Psoas muscle (tissue), 8 donors: ENCODE measurements around the gene TADA3. TPM values are rescaled to one million over a fixed set of nuclear protein-coding genes. Genes with fewer than 3 reads are reported as not detected.

Experiments
- ATAC-seq, 4 donors: fragments of 200-7000 bp; cut with Tn5 transposase; one replicate each; pipeline ENCODE4 v1.9.1; 2020; ENCODE audit warnings: moderate library complexity in 3 of 4, mild to moderate bottlenecking in 2 of 4
- DNase-seq, 2 donors: peaks; one replicate each; pipeline ENCODE4 v3.0.0-alpha.2; 2020
- H3K27ac ChIP-seq: fragments of 200-600 bp; one replicate; pipeline ENCODE4 v1.8.0; 2022
- H3K27me3 ChIP-seq, 3 donors: fragments of 200-600 bp in 1 of 3; one replicate each; pipeline versions ENCODE4 v1.6.1 to v1.8.0; 2013 to 2022; ENCODE audit warnings: low read length in 2 of 3, mild to moderate bottlenecking in 2 of 3, moderate library complexity in 1 of 3; ENCODE audit not compliant: insufficient read depth in 3 of 3
- H3K36me3 ChIP-seq, 2 donors: fragments of 200-600 bp in 1 of 2; one replicate each; pipeline versions ENCODE4 v1.6.1 to v1.8.0; 2013 to 2022; ENCODE audit warnings: low read depth in 1 of 2, mild to moderate bottlenecking in 1 of 2, moderate library complexity in 1 of 2; ENCODE audit not compliant: insufficient read depth in 1 of 2
- H3K4me1 ChIP-seq: fragments of 200-600 bp; one replicate; pipeline ENCODE4 v1.8.0; 2022
- H3K4me3 ChIP-seq: fragments of 200-600 bp; one replicate; pipeline ENCODE4 v1.8.0; 2022; ENCODE audit warnings: mild to moderate bottlenecking
- H3K9me3 ChIP-seq: fragments of 200-600 bp; one replicate; pipeline ENCODE4 v1.8.0; 2022
- CTCF ChIP-seq: fragments of 200-600 bp; IDR thresholded peaks from one replicate; pipeline ENCODE4 v1.8.0; 2022; ENCODE audit warnings: antibody characterized with exemption
- WGBS, 3 donors: extraction: QIAGEN DNeasy Blood & Tissue Kit; methylation state at CpG; one replicate each; pipeline versions ENCODE4 v1.1.6 to v1.1.7; 2013; 5-methylcytosine and 5-hydroxymethylcytosine counted together
- intact Hi-C, 2 donors: fragments of 100-400 bp; cut with DNase I; formaldehyde crosslinking; loops; one replicate each; pipeline versions ENCODE4 v1.11.0 to v1.14.2; 2022
- long read RNA-seq, 2 donors: library from polyadenylated mRNA; unstranded; transcript quantifications; one replicate each; pipeline ENCODE4 v2.0.0, GENCODE V29; 2021
- polyA plus RNA-seq, 3 donors: library from polyadenylated mRNA; stranded (reverse); fragments of 200-250 nt; gene quantifications; one replicate each; pipeline ENCODE4 v1.2.3, GENCODE V29; 2013
- total RNA-seq, 4 donors: library from RNA; stranded (reverse); fragmentation: NEBNext Ultra II Directional in 2 of 4; extraction: Animal tissue kit (Norgen Biotek cat#: 25700) in 2 of 4; gene quantifications; one replicate each; pipeline versions ENCODE4 v1.2.1 to v1.2.4, GENCODE V29; 2021 to 2023
- donor health status: healthy with polysubstance abuse.
- donor health status: DM: no; HTN: no; CAD: no; lungs with moderate emphysema.
- donor health status: Bipolar disorder and iron deficiency.
- donor health status: healthy.
- donor health status: DM: yes; HTN: yes; CAD: no.
- donor health status: DM: no; HTN: no; CAD: no.
- donor health status: DM: no; HTN: no; CAD: no.
- donor health status: DM: yes; HTN: yes; CAD: no.

TADA3 gene
- total RNA-seq: 10 to 100 TPM; 42.6 to 45.2 (median 43.2) TPM
- polyA plus RNA-seq: 10 to 100 TPM; 42.2 to 75.7 (median 68.3) TPM
- long read RNA-seq, donor 1, transcript TADA3-201 (9 exons, 2,355 nt): major isoform, 28 of 44 reads
- long read RNA-seq, donor 1, partial matches to known transcripts: 9 of 44 reads
- long read RNA-seq, donor 1, other reads (novel, unspliced or antisense): 7 of 44 reads
- long read RNA-seq, donor 2, transcript TADA3-201 (9 exons, 2,355 nt): major isoform, 58 of 77 reads
- long read RNA-seq, donor 2, partial matches to known transcripts: 13 of 77 reads
- long read RNA-seq, donor 2, other reads (novel, unspliced or antisense): 6 of 77 reads

GRCh38 chr3:9792405-9793160, at the start of gene TADA3, which contains the start of gene ARPC4:
Gene TADA3, minus strand, starts transcription at chr3:9792473. Its CDS starts 1,007 bp downstream, at chr3:9791466.
Gene ARPC4, plus strand, starts transcription at chr3:9793082. Its CDS starts 40 bp downstream, at chr3:9793122.
- 1% methylated on average over 61 to 65 of the region's 65 CpGs for WGBS, 3 donors
- Histone ChIP-seq H3K9me3 (no peaks in the 10 kb centered on the region), H3K27ac (peak within 1 kb of the TSS; percentile 95), H3K36me3 (peaks cover 5 to 59% of the 10 kb centered on the region in 2 donors), H3K27me3 (no peaks in the 10 kb centered on the region), H3K4me1 (peaks cover 24% of the 10 kb centered on the region), H3K4me3 (peak within 1 kb of the TSS; percentile 87)
- DNase-seq: peak; percentile 94 to 96
- intact Hi-C loops: no loop called here
- TF ChIP-seq CTCF: no peak
- peak; percentile 93 to 94 (median 94) for ATAC-seq

- Histone ChIP-seq H3K36me3 (peaks cover 0 to 59% of the 10 kb centered on the region in 2 donors), H3K4me1 (peaks cover 9% of the 10 kb centered on the region), H3K4me3 (no peak overlapping the region), H3K27me3 (no peaks in the 10 kb centered on the region), H3K27ac (no peak overlapping the region), H3K9me3 (no peaks in the 10 kb centered on the region)
- intact Hi-C loops: no loop called here
- ATAC-seq (no peak), DNase-seq (no peak)
- 78 to 80% (median 79%) methylated on average over 8 of the region's 8 CpGs for WGBS, 3 donors
- TF ChIP-seq CTCF: no peak
These were observed 48.7 kb upstream of the TADA3 start for GRCh38 chr3:9841015-9841414.

GRCh38 chr3:9838856-9839255, 46.6 kb upstream of the TADA3 start:
- no peaks in the 10 kb centered on the region for H3K9me3 ChIP-seq
- no peak overlapping the region for H3K27ac ChIP-seq
- peaks cover 9% of the 10 kb centered on the region for H3K4me1 ChIP-seq
- intact Hi-C loops: no loop called here
- DNase-seq: no peak
- no peak for TF ChIP-seq CTCF
- H3K36me3 ChIP-seq: peaks cover 4 to 79% of the 10 kb centered on the region in 2 donors
- 72 to 83% (median 75%) methylated on average over 4 of the region's 4 CpGs for whole genome bisulfite sequencing, 3 donors
- no peaks in the 10 kb centered on the region for H3K27me3 ChIP-seq
- ATAC-seq: no peak
- no peak overlapping the region for H3K4me3 ChIP-seq

- no peak for DNase-seq
- Histone ChIP-seq H3K4me3 (no peak overlapping the region), H3K4me1 (peaks cover 8% of the 10 kb centered on the region), H3K27ac (no peak overlapping the region), H3K9me3 (no peaks in the 10 kb centered on the region), H3K36me3 (peaks cover 4 to 88% of the 10 kb centered on the region in 2 donors), H3K27me3 (no peaks in the 10 kb centered on the region)
- ATAC-seq: no peak
- 85 to 91% (median 88%) methylated on average over 12 of the region's 12 CpGs for WGBS, 3 donors
- TF ChIP-seq CTCF: no peak
- intact Hi-C loops: no loop called here
These were observed 45.7 kb upstream of the TADA3 start for GRCh38 chr3:9837701-9838582.
